H1 (cell line): Measurements from ENCODE around the gene SLC25A45.

Experiments
- CEBPB ChIP-seq: IDR thresholded peaks from 2 replicates; pipeline ENCODE4 v1.6.1; 2012; ENCODE audit warnings: low read depth, low read length
- CHD7 ChIP-seq: fragments of 300-600 bp; sonication (generic); IDR thresholded peaks from 2 replicates; pipeline ENCODE4 v1.7.1; 2012; ENCODE audit warnings: low read length, moderate library complexity, mild to moderate bottlenecking, inconsistent platforms; ENCODE audit not compliant: insufficient replicate concordance
- CTCF ChIP-seq, 3 experiments: IDR thresholded peaks; 1 replicate in 2 of 3; 2 replicates in 1 of 3; pipeline versions ENCODE4 v1.5.1 to v1.6.1; 2011; ENCODE audit warnings: low read length in 3 of 3, mild to moderate bottlenecking in 3 of 3, inconsistent platforms in 2 of 3, low read depth in 1 of 3, moderate library complexity in 1 of 3; ENCODE audit not compliant: insufficient read depth in 1 of 3; ENCODE audit errors: control extremely low read depth in 1 of 3
- EZH2 ChIP-seq: fragments of 200-600 bp; sonication (generic); IDR thresholded peaks from 2 replicates; pipeline ENCODE4 v1.7.1; 2012; ENCODE audit warnings: low read depth, mild to moderate bottlenecking, moderate library complexity, low read length, inconsistent platforms; ENCODE audit not compliant: severe bottlenecking
- KDM1A ChIP-seq: fragments of 200-600, 300-600 bp; sonication (generic); IDR thresholded peaks from 2 replicates; pipeline ENCODE4 v1.7.1; 2016; ENCODE audit warnings: mild to moderate bottlenecking, low read length, borderline replicate concordance
- MAFK ChIP-seq: IDR thresholded peaks from 2 replicates; pipeline ENCODE4 v1.6.1; 2012; ENCODE audit warnings: low read depth, mild to moderate bottlenecking, improper control_type of control experiment, low read length
- POLR2A ChIP-seq, 2 experiments: IDR thresholded peaks; 1 replicate in 1 of 2; 2 replicates in 1 of 2; pipeline ENCODE4 v1.6.1; 2011; ENCODE audit warnings: low read depth in 2 of 2, low read length in 2 of 2, mild to moderate bottlenecking in 2 of 2; ENCODE audit errors: control extremely low read depth in 1 of 2
- SIN3A ChIP-seq, 2 experiments: IDR thresholded peaks in 1 of 2; conservative IDR thresholded peaks in 1 of 2; 2 replicates each; pipeline ENCODE4 v1.6.1; 2011 to 2012; ENCODE audit warnings: low read length in 2 of 2, improper control_type of control experiment in 1 of 2, low read depth in 1 of 2, mild to moderate bottlenecking in 1 of 2
- SRF ChIP-seq: IDR thresholded peaks from 2 replicates; pipeline ENCODE4 v1.6.1; 2011; ENCODE audit warnings: mild to moderate bottlenecking, low read depth, low read length, moderate library complexity
- TAF1 ChIP-seq: IDR thresholded peaks from 2 replicates; pipeline ENCODE4 v1.6.1; 2011; ENCODE audit warnings: mild to moderate bottlenecking, low read depth, low read length
- TEAD4 ChIP-seq: IDR thresholded peaks from 2 replicates; pipeline ENCODE4 v1.6.1; 2012; ENCODE audit warnings: low read depth, low read length, inconsistent platforms, mixed read lengths
- YY1 ChIP-seq: IDR thresholded peaks from 2 replicates; pipeline ENCODE4 v1.6.1; 2011; ENCODE audit warnings: low read depth, mild to moderate bottlenecking, low read length
- TF ChIP-seq, protein P1 (sequence below): IDR thresholded peaks from 2 replicates; pipeline ENCODE4 v1.6.1; 2012; ENCODE audit warnings: inconsistent platforms

DNA sequence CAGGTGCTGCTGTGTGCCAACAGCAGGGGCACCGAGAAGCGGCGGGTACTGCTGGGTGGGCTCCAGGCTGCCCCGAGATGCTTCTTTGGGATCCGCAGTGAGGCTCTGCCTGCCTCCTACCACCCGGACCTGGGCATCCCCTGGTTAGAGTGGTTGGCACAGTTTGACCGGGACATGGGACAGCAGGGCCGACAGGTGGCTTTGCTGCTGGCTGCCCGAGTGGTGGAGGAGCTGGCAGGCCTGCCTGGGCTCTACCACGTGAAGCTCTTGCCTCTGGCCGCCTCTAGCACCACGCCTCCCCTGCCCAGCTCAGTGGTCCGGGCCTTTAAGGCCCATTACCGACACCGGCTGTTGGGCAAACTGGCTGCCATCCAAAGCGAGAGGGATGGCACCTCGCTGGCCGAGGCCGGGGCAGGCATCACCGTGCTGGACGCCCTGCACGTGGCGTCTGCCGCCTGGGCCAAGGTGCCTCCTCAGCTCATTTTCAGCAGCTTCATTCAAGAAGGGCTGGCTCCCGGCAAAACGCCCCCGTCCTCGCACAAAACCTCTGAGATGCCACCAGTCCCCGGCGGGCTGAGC is 26.0 kb downstream of the SLC25A45 start:
- TF ChIP-seq TEAD4 (no peak), CTCF (IDR thresholded peaks at IDR 0.05; ENCODE audit: control extremely low read depth in 1 of 3, insufficient read depth in 1 of 3, low read depth in 1 of 3, low read length in 3 of 3) (no peak), CHD7 (no peak), POLR2A (IDR thresholded peaks at IDR 0.05; ENCODE audit: control extremely low read depth in 1 of 2, low read depth in 2 of 2, low read length in 2 of 2) (no peak), SRF (no peak), EZH2 (no peak), CEBPB (no peak), TAF1 (no peak), YY1 (no peak), SIN3A (conservative IDR thresholded peaks at IDR 0.05 in 1 of 2, IDR thresholded peaks at IDR 0.05 in 1 of 2; ENCODE audit: low read depth in 1 of 2, low read length in 2 of 2) (no peak), MAFK (no peak), KDM1A (no peak)
- TF ChIP-seq, protein P1, sequence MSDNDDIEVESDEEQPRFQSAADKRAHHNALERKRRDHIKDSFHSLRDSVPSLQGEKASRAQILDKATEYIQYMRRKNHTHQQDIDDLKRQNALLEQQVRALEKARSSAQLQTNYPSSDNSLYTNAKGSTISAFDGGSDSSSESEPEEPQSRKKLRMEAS: no peak
